ENCODE data around the gene CCND1.
A peak's percentile ranks its signal among the peaks of the same experiment; 100 is the strongest.
"Not testable (repeated sequence)": the region's sequence is repeated elsewhere in the genome, so short reads cannot be mapped to it uniquely, and the experiment has no call there.

CCND1 gene

GRCh38 chr11:69618237-69618636 lies 22.7 kb upstream of the CCND1 start:
- no peak for DNase-seq

- DNase-seq, result no peak
Observed at GRCh38 chr11:69620683-69621290, 20.2 kb upstream of the CCND1 start.

GRCh38 chr11:69622097-69622681 lies 18.8 kb upstream of the CCND1 start:
- not testable (repeated sequence) for DNase-seq

- no peak for DNase-seq
Observed at GRCh38 chr11:69624293-69624692, 16.7 kb upstream of the CCND1 start.

GRCh38 chr11:69625476-69625875 lies 15.5 kb upstream of the CCND1 start:
- DNase-seq, result no peak

GRCh38 chr11:69627551-69627950 lies 13.4 kb upstream of the CCND1 start:
- DNase-seq, result no peak

GRCh38 chr11:69630017-69630416 lies 10.9 kb upstream of the CCND1 start:
- no peak for DNase-seq

GRCh38 chr11:69630424-69630823 lies 10.5 kb upstream of the CCND1 start:
- DNase-seq, result no peak

GRCh38 chr11:69632900-69633299 lies 8.1 kb upstream of the CCND1 start:
- DNase-seq, result no peak

GRCh38 chr11:69634069-69634468 lies 6.9 kb upstream of the CCND1 start:
- no peak for DNase-seq

GRCh38 chr11:69634590-69634989 lies 6.4 kb upstream of the CCND1 start:
- DNase-seq, result no peak

GRCh38 chr11:69635195-69635594 lies 5.8 kb upstream of the CCND1 start:
- no peak for DNase-seq

GRCh38 chr11:69635804-69636511 lies 5.0 kb upstream of the CCND1 start:
- no peak for DNase-seq

GRCh38 chr11:69636512-69637197 lies 4.3 kb upstream of the CCND1 start:
- DNase-seq, result no peak

- DNase-seq, result no peak
Observed at GRCh38 chr11:69637198-69637940, 3.6 kb upstream of the CCND1 start.

- no peak for DNase-seq
Observed at GRCh38 chr11:69637941-69638871, 2.8 kb upstream of the CCND1 start.

- peak; percentile 7 for DNase-seq
Observed at GRCh38 chr11:69638941-69639681, 1.8 kb upstream of the CCND1 start.

- DNase-seq, result no peak
Observed at GRCh38 chr11:69639831-69640230, 1.1 kb upstream of the CCND1 start.

GRCh38 chr11:69640260-69640994 lies 529 bp upstream of the CCND1 start:
- no peak for DNase-seq

All from activated CD4-positive, alpha-beta T cell treated with anti-CD3 and anti-CD28 coated beads, Interleukin-2, amount 50 U/mL, for 16 hours (primary cell).